Smooth muscle cell of the brain vasculature (primary cell): ENCODE results near the gene SUPT3H.

Experiments
- DNase-seq: peaks from one replicate; pipeline ENCODE4 v3.0.0-alpha.2; 2012; ENCODE audit warnings: low read depth, low spot score

Gene SUPT3H

DNA sequence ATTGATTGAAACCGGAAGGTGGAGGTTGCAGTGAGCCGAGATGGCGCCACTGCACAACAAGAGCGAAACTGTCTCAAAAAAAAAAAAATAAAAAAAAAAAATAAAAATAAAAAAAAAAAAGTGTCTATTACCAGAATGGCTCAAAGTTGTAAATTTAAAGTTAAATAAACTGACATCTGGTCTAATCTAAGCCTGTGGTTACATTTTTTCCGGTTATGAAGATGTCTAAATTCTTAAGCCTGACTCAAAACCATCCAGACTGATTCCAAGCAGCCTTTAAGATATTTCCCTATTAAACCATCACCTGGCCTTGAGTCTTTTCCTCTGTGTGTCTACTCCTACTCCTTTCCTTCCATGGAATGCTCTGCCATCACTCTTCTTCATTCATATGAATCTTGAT lies 421.3 kb downstream of the SUPT3H start:
- DNase-seq = no peak

DNA sequence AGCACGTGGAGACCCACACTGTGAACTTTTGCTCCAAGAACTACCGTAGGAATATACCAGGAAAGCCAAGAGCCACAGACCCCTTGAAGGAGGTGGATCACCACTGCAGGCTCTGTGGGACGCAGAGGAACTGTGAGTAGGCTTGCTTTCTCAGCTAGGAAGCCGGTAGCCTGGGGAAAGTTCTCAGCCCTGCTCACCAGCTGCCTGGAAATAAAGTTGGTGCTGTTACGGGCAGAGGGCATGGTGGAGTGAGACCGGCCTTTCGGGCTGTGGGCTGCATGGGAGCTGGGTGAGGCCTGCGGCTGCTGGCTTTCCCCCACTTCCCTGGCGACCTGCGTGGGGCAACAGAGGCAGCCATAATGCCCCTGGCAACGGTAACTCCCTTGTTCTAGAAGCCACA lies 422.6 kb downstream of the SUPT3H start:
- DNase-seq = no peak

DNA sequence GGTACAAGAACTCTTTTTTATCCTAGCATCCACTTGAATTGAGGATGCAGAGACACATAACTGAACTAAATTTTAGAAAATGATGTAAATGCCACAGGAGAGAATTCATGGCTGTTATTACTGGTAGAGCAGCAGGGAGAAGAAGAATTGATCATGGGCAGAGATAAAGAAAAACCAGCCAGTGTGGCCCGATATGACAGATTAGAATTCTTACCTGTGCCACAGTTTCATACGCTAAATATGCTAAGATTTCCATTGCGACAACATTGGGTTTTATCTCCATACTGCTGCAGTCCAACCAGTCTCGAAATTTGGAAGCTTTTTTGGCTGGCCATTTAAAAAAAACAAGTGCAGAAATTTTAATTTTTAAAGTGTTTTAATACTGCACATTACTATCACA lies 423.5 kb downstream of the SUPT3H start:
- DNase-seq = no peak

DNA sequence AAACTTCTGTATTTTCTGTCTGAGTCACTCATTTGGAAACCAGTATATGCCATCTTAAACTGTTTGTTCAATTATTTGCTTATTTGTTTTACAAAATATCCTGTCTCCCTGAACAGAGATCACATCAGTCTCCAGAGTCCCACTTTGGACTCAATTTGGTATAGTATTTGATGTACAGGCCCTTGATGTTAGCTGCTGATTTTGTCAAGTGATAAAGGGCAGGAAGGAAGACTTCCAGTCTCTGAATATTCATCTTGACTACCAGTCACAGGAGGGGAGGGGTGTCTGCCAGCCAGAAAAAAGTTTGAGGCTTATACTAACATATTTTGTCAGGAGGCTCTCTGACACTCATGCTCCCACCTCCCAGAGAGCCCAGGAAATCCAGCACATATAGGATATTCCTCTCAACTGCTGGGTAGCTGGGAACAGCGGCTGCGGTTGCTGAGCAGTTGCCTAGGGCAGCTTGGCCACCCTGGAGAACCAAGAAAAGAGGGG lies 426.4 kb downstream of the SUPT3H start:
- no peak for DNase-seq

DNA sequence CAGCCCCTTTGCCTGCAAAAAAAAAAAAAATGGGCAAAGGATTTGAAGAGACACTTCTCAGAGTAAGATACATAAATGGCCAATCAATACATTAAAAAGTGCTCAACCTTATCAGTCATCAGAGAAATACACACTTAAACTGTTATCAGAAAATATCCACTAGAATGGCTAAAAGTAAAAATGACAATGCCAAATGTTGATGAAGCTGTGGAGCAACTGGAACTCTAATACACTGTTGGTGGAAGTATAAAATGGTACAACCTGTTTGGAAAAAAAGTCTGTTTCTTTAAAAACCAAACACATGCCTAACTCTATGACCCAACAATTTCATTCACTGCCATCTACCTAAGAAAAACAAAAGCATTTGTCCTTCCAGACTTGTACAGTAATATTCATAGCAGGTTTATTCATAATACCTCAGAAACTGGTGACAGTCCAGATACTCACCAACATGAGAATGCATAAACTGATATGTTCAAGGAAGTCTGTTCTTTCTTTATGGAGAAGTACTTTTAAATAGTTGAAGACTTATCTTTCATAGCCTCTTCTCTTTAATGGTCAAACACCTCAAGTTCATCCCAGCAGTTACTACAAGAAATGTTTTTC lies 428.0 kb downstream of the SUPT3H start:
- no peak for DNase-seq

DNA sequence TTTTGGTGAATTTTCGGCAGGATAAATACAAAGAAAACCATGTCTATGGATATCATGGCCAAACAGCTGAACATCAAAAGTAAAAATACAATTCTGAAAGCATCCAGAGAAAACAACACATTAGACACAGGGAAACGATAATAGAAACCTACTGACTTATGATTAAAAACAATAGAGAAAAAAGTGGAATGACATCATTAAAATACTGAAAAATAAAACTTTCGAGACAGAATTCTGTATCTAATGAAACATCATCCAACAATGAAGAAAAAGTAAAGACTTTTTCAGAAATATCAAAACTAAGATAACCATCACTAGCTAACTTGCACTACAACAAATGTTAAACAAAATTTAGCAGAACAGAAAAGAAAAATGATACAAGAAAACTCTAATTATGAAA lies 434.2 kb downstream of the SUPT3H start:
- DNase-seq = no peak

DNA sequence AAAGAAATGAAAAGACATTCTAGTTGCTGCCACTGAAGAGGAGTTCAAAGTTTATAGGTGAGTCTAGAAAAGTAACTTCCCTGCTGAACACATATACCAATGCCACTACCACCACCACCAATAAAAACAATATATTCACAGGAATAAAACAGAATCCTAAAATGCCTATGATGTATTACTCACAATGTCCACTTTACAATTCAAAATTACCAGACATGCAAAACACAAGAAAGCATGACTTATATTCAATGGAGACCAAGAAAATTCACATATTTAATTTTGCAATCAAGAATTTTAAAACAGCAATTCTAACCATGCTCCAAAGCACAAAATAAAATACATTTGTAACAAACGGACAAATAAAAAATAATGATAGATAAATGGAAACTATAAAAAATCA lies 434.9 kb downstream of the SUPT3H start:
- DNase-seq = no peak

DNA sequence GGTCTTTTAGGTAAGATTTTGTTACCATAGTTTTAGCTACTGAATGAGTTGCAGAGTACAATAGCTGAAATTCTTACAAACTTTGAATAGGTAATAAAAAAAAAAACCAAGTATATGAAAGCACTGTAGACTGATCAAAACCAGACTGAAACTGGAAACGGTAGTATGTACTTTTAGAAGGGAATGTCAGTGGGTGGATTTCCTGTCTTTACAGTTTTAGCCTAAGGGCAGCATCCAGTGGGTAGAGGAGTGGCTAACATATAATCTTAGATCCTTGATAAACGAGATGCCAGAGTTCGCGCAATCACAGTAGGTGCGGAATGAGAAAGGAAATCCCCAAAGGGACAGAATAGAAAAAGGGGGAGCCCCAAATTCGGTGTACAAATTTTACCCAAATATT lies 435.5 kb downstream of the SUPT3H start:
- no peak for DNase-seq

DNA sequence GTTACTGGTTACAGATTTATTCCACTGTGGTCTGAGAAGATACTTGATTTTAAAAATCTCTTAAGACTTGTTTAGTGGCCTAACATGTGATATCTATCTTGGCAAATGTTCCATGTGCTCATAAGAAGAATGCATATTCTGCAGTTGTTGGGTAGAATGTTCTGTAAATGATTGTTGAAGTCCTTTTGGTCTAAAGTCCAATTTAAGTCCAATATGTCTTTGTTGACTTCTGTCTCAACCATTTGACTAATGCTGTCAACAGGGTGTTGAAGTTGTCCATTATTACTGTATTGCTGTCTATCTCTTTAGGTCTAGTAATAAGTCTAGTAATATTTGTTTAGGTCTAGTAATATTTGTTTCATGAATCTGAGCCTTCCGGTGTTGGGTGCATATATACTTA lies 437.4 kb downstream of the SUPT3H start:
- no peak for DNase-seq

DNA sequence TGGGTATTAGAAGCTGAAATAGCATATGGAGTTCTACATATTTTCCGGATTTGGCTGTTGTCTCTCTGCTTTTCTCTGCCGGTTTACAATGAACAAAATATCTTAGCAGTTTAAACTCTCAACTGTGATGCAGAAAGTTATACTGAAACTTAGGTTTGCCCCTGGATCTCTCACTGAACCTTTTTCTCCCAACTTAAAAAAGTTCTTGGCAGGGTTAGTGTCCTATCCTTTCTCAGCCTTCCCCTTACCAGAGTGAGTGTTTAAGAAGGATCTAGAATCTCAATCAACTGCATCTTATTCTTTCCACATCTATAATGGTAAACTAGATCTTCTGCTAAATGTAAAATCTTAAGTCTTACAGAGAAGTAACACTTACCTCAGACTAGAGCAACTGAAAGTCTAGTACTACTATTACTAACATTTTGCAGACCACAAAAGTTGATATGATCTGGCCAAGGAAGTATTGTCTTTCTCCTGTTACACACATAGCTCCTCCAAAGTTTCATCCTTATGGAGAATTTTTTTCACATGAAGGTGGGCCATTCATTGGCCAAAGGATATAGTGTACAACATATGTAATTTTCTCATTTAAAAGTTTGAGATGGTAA lies 441.9 kb downstream of the SUPT3H start:
- no peak for DNase-seq

DNA sequence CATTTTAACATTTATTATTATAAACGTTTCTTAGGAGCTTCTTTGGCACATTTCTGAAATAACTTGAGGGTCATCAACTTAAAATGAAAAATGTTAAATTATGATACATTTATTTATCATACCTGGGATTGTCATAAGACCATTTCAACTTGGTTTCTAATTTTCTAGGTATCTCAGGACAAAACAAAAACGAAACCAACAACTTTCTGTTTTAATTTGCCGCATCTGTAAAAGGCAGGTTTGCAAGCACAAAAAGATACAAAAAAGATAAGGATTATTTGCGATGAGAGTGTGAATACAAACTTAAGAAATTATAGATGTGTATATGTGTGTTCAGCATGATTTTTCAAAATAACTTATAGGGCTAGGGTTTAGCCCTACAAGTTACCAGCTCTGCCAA lies 444.6 kb downstream of the SUPT3H start:
- DNase-seq = no peak

DNA sequence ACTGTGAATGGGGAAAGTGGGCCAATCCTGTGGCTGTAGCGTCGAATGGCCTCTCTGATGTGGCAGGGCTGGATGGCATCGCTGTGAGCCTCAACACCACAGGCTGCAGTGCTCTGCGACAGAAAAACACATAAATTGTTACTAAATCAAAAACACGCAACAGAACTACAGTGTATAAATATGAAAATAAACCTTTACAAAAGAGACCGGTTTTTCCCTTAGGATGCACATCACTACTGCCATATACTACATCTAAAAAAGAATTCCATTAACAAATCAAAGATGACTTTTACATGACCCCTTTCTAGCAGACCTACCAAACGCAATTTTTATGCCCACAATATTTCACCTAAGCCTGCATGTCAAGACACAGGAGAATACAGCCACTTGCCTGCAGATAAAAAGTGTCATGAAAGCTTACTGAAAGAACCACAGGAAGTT lies 445.1 kb downstream of the SUPT3H start:
- no peak for DNase-seq

DNA sequence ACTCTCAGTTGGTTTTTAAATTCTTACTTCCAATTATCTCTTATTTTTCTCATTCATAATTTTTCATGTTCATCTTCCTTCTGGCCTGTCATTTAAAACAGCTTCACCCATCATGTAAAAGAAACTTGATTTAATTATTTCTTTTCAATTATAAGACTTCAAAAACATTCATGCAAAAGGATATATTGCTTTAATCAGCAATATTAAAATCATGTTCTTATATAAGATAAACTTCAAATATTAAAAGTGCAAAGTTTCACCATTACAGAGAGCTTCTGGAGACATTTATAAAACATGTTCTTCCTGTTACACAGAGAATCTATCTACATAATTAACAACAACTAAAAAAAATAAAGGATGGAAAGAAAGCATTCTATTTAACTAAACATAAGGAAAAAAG lies 446.3 kb downstream of the SUPT3H start:
- DNase-seq = no peak

DNA sequence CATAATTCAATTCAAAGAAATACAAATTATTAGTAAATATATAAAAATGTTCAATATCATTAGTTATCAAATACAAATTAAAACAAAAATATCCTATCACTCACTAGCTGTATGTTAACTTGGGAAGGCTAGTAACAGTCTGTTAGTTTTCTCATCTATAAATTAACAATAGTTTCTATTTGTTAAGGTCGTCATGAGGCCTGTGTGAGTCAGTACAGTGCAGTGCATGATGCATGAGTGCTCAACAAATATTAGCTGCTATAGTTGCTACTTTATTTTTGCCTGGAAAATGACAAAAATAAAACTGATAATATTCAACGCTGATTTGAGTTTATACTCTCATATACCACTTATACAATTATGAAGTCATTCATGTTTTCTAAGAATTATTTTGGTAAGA lies 451.2 kb downstream of the SUPT3H start:
- no peak for DNase-seq

DNA sequence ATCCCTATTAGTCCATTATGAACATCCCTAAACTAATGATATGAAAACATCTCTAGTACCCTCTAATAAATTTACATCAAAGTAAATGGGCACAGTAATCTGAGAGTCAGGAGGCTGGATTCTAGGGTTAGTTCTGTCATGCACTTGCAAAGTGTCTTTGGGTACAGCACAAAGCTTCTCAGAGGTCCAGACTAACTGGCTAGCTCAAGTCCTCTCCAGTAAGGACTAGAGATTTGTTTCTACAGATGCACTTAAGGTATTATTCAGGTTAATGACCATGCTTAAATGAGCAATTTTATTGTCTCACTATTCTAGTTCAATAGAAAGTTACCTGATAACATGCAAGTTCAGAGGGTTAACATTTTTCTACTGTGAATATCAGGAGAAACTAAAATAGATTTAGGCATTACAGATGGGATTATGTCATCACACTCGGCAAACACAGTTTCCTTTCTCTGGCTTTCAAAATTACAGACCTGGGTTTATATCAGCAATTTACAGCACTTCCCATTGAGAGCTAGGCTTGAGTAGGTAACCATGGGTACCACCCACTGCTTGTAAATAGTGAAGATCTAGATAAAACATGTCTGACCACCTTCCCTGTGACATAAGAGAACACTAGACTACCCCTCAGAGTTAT lies 452.5 kb downstream of the SUPT3H start:
- no peak for DNase-seq

DNA sequence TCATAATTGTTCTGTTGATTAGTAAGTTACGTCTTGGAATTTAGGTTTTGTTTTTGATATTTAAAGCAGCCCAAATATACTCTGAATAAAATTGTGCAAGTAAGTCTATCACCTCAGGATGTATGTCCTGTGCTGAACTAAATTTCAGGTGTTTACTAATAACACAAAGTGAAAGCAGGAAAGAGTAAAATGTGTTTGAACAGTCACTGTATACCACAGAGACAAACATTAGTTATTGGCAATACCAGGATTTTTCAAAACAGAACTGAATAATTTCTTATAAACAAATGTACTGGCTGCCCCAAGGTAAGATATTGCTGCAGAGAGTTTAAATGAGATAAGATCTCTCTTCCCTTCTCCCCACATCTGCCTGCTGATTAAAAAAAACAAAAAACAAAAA lies 454.3 kb downstream of the SUPT3H start:
- no peak for DNase-seq

DNA sequence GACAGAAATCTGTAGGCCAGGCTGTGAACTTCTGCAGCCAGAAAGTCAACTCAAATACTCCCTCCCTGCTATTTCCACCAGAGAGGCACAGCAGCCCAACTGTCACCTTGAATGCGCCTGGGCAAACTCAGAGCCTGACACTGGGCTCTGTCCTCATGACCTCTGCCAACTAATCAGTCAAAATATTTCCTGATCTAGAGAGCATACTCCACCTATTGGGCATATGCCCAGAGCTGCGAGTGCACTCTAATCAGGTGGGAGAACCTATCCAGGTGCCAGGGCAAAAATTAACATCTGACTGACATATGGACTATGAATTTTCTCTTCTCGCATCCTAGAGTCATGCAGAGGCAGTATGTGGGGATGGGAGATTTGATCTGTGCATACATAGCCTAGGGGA lies 455.9 kb downstream of the SUPT3H start:
- no peak for DNase-seq

DNA sequence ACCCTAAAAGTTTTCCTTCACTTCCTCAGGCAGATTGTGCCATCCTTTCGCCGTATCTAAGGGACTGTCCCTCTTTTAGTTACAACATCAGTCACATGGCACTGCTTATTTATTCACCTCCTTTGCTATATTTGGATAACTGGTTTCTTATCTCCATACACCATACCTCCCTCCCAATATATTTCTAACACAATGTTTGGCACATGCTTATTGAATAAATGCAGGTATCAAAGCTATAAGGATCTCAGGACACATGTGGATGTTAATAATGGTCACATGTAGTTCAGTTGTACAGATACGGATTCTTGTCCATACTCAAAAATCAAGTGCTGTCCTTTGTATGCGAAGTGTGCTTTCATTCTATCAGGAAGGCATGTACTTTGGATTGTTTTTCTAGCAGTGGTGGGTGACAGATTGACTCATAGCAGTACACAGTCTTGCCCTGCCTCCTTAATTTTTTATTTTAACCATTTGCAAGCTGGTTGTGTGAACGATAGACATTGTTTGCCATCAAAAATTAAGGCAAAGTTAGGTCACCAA lies 456.7 kb downstream of the SUPT3H start:
- no peak for DNase-seq

DNA sequence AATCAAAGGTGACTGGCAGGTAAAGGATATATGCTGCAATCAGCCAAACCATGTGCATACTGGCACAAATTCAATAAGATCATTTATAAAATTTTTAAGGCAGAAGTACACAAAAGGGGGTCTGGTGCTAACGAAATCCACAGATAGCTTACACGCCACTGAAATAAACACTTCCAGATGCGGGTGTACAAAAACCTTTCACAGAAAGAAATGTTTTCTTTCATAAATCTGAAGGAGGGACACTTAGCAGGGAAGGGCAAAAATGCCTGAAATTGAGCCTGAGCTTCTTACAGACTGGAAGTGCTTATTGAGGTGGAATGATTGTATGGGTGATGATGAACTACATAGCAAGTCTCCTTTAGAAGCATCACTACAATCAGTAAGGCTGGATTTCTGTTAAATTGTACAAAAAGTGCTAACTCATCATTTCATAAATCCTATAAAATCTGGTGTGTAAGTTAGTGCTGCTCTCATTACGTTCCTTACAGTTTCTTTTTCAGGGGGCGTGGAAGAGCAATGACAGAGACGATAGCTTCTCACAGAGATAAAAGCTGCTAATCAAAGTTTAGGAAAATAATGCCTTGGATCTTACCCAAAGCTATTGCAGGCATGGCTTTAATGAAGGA lies 458.9 kb downstream of the SUPT3H start:
- DNase-seq = no peak

DNA sequence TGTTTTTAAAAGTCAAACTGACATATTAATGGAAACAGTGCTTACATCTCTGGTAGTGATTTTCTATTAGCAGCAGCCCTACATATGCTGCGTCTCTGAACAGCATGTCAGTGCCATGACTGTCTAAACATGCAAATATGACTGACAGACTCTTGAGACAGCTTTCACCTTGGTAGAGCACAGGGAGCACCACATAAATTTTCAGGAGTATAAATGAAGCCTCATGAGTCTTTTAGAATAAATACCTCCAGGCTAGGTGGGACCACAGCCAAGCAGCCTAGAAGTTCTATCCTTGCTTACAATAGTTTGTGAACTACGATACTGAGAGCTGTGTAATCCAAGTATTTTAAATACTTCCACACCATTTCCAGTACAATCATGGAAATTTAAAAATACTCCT lies 460.3 kb downstream of the SUPT3H start:
- no peak for DNase-seq

DNA sequence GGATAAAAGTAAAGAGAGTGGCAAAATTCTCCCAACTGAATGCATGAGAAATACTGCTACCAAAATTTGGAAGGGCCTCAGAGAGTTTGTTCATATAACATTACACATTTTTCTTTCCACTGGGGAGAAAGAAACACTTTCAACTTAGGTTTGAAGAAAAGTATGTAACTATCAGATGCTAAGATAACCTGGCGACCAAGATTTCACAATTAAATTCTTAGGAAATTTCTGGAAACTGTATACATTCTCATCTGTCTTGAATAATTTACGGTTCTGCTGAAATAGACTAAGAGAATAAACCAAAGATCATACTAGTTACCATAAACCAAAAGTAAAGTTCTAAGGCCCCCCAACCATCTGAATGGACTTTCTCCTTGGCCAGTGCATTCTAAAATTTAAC lies 462.6 kb downstream of the SUPT3H start:
- DNase-seq = no peak

DNA sequence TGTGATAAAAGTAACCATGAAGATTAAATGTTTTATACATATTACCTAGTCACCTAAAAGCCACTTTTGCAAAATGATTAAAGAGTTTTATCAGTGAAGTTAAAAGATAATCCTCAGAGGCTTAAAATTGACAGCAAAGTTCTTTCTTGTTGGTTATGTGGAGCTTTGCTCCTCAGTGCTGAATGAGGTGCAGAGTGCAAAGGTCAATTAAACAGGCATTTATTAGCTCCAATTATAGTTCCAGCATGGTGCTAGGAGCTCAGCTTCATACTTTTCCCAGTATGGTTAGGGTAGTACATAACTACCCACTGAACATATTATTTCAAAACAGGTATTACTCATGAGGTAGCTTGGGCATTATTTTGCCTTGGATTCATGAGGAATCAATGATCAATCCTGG lies 463.6 kb downstream of the SUPT3H start:
- DNase-seq = no peak

DNA sequence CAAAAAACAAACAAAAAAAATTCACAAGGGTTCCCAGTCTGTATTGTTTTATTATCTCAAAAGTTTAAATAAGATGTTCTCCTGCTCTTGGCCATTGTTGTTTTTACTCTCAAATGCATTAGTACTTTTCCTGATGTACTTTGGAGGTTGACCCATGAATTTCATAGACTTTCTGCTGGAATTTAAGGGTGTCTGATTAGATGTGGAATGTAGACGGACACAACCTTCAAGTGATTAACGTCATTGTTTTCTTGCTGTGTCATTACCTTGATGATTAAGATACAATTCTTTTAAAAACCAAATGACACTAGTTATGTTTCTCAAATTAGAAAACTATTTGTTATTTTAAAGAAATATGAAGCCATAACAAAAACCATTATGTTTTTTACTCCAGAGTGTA lies 471.0 kb downstream of the SUPT3H start:
- no peak for DNase-seq
